Keratinocyte (primary cell): ENCODE measurements around the gene CMIP. TPM values are rescaled to one million over a fixed set of nuclear protein-coding genes. Genes with fewer than 3 reads are reported as not detected.

Experiments used
- DNase-seq: peaks from one replicate; pipeline ENCODE4 v3.0.0-alpha.2; 2011; ENCODE audit warnings: low read depth, missing footprints, low spot score
- FAIRE-seq: peaks from 2 replicates; lab custom pipeline; 2011; peaks lifted over from hg19 to GRCh38; lab: Jason Lieb, UNC
- H2AFZ ChIP-seq: 2 replicates; pipeline ENCODE4 v1.6.0; 2012; ENCODE audit warnings: low read length, control low read depth, inconsistent platforms; ENCODE audit not compliant: control insufficient read depth
- H3K27ac ChIP-seq: 2 replicates; pipeline ENCODE4 v1.5.1; 2011; ENCODE audit warnings: low read length; ENCODE audit not compliant: control insufficient read depth, insufficient read depth
- H3K27me3 ChIP-seq: 3 replicates; pipeline ENCODE4 v1.6.0; 2011; ENCODE audit warnings: low read length; ENCODE audit not compliant: control insufficient read depth, insufficient read depth; ENCODE audit errors: extremely low read depth
- H3K36me3 ChIP-seq, 2 experiments: 2 replicates in 1 of 2; 3 replicates in 1 of 2; pipeline ENCODE4 v1.5.1; 2011; ENCODE audit warnings: low read length in 2 of 2, mild to moderate bottlenecking in 1 of 2; ENCODE audit not compliant: control insufficient read depth in 2 of 2, insufficient read depth in 2 of 2; ENCODE audit errors: extremely low read depth in 1 of 2
- H3K4me1 ChIP-seq: 3 replicates; pipeline ENCODE4 v1.5.1; 2011; ENCODE audit warnings: low read length; ENCODE audit not compliant: control insufficient read depth, insufficient read depth; ENCODE audit errors: extremely low read depth
- H3K4me2 ChIP-seq: 3 replicates; pipeline ENCODE4 v1.6.0; 2011; ENCODE audit warnings: low read depth, low read length; ENCODE audit not compliant: control insufficient read depth, insufficient read depth; ENCODE audit errors: extremely low read depth
- H3K4me3 ChIP-seq, 3 experiments: fragments of 200-600 bp in 1 of 3; sonication (generic) in 1 of 3; 2 replicates in 2 of 3; 3 replicates in 1 of 3; pipeline ENCODE4 v1.5.1; 2011 to 2016; ENCODE audit warnings: low read length in 3 of 3, mild to moderate bottlenecking in 3 of 3, control low read depth in 2 of 3, inconsistent platforms in 1 of 3, low read depth in 1 of 3, mixed read lengths in 1 of 3, mixed run types in 1 of 3, moderate library complexity in 1 of 3; ENCODE audit not compliant: control insufficient read depth in 2 of 3, insufficient read depth in 2 of 3; ENCODE audit errors: extremely low read depth in 1 of 3
- H3K79me2 ChIP-seq: 2 replicates; pipeline ENCODE4 v1.6.0; 2012; ENCODE audit warnings: low read length; ENCODE audit not compliant: control insufficient read depth, insufficient read depth
- H3K9ac ChIP-seq: 3 replicates; pipeline ENCODE4 v1.6.0; 2011; ENCODE audit warnings: low read length; ENCODE audit not compliant: control insufficient read depth, insufficient read depth; ENCODE audit errors: extremely low read depth
- H3K9me1 ChIP-seq: 3 replicates; pipeline ENCODE4 v1.6.0; 2011; ENCODE audit warnings: low read length; ENCODE audit not compliant: control insufficient read depth, insufficient read depth; ENCODE audit errors: extremely low read depth
- H3K9me3 ChIP-seq: 2 replicates; pipeline ENCODE4 v1.5.1; 2012; ENCODE audit warnings: low read depth, low read length; ENCODE audit not compliant: control insufficient read depth
- H4K20me1 ChIP-seq: 3 replicates; pipeline ENCODE4 v1.6.0; 2011; ENCODE audit warnings: low read length; ENCODE audit not compliant: control insufficient read depth, insufficient read depth; ENCODE audit errors: extremely low read depth
- CTCF ChIP-seq, 3 experiments: IDR thresholded peaks in 1 of 3; conservative IDR thresholded peaks in 1 of 3; optimal IDR thresholded peaks in 1 of 3; 2 replicates in 2 of 3; 3 replicates in 1 of 3; pipeline versions ENCODE3 to v1.5.1; 2011; ENCODE audit warnings: low read length in 3 of 3, mild to moderate bottlenecking in 3 of 3, moderate library complexity in 2 of 3, control low read depth in 1 of 3, inconsistent platforms in 1 of 3; ENCODE audit not compliant: insufficient read depth in 2 of 3; ENCODE audit errors: extremely low read depth in 1 of 3
- EZH2 ChIP-seq: IDR thresholded peaks from one replicate; pipeline ENCODE4 v1.6.1; 2012; ENCODE audit warnings: inconsistent platforms, mild to moderate bottlenecking, low read length, moderate library complexity
- dilution Hi-C: fragments of 300-500 bp; cut with MboI; formaldehyde crosslinking; loops from one replicate; pipeline ENCODE4 v1.7.0; 2020; ENCODE audit warnings: low sequenced_read_pairs; ENCODE audit not compliant: extremely low pct_ligation_motif_present
- polyA plus RNA-seq, 5 experiments: library from polyadenylated mRNA; depleted of rRNA in 3 of 5; stranded (reverse) in 3 of 5; stranded (forward) in 1 of 5; unstranded in 1 of 5; fragments of >200 nt; gene quantifications; 1 replicate in 1 of 5; 2 replicates in 3 of 5; 3 replicates in 1 of 5; pipeline versions ENCODE4 v1.2.1 to v1.2.3, GENCODE V29; 2011 to 2012; ENCODE audit warnings: missing spikeins in 2 of 5, low read depth in 1 of 5, low replicate concordance in 1 of 5

The CMIP gene
- polyA plus RNA-seq, 1 donor (not counting 4 experiments of a cell fraction or from before 2014, with no cell fraction given), result 5.0 TPM

GRCh38 chr16:81431554-81432353, 12.9 kb upstream of the CMIP start:
- Histone ChIP-seq H4K20me1 (no peaks in the 10 kb centered on the region), H3K4me1 (no peaks in the 10 kb centered on the region), H3K9me3 (no peaks in the 10 kb centered on the region), H3K79me2 (no peaks in the 10 kb centered on the region), H3K4me3 (no peak overlapping the region), H3K9me1 (no peaks in the 10 kb centered on the region), H3K4me2 (no peak overlapping the region), H3K36me3 (no peaks in the 10 kb centered on the region), H2AFZ (no peak overlapping the region), H3K27ac (no peak overlapping the region), H3K9ac (no peak overlapping the region), H3K27me3 (no peaks in the 10 kb centered on the region)
- dilution Hi-C loops, result no loop called here
- DNase-seq (no peak), FAIRE-seq (no peak)
- TF ChIP-seq EZH2 (no peak), CTCF (optimal IDR thresholded peaks at IDR 0.05 in 1 of 3, IDR thresholded peaks at IDR 0.05 in 1 of 3, conservative IDR thresholded peaks at IDR 0.05 in 1 of 3; ENCODE audit: extremely low read depth in 1 of 3, insufficient read depth in 2 of 3, low read length in 3 of 3) (no peak)

- Histone ChIP-seq H4K20me1 (no peaks in the 10 kb centered on the region), H3K27me3 (no peaks in the 10 kb centered on the region), H3K36me3 (no peaks in the 10 kb centered on the region), H3K9me1 (no peaks in the 10 kb centered on the region), H3K9ac (no peak overlapping the region), H3K4me2 (no peak overlapping the region), H3K4me1 (no peaks in the 10 kb centered on the region), H3K79me2 (no peaks in the 10 kb centered on the region), H3K27ac (no peak overlapping the region), H2AFZ (no peak overlapping the region), H3K4me3 (no peak overlapping the region), H3K9me3 (no peaks in the 10 kb centered on the region)
- FAIRE-seq (no peak), DNase-seq (no peak)
- dilution Hi-C loops, result no loop called here
- TF ChIP-seq CTCF (optimal IDR thresholded peaks at IDR 0.05 in 1 of 3, IDR thresholded peaks at IDR 0.05 in 1 of 3, conservative IDR thresholded peaks at IDR 0.05 in 1 of 3; ENCODE audit: extremely low read depth in 1 of 3, insufficient read depth in 2 of 3, low read length in 3 of 3) (no peak), EZH2 (no peak)
Measured at GRCh38 chr16:81432937-81433557, 11.6 kb upstream of the CMIP start.
